K562 (cell line): ENCODE data around the gene SDC3. TPM values are rescaled to one million over a fixed set of nuclear protein-coding genes. Genes with fewer than 3 reads are reported as not detected.

Experiments
- BCOR ChIP-seq: fragments of 450-650 bp; IDR thresholded peaks from 2 replicates; pipeline ENCODE4 v1.6.1; 2016
- DMBX1 ChIP-seq: fragments of 250-450 bp; sonication (Bioruptor Pico); IDR thresholded peaks from 2 replicates; pipeline ENCODE4 v1.8.0; 2022; ENCODE audit warnings: inconsistent platforms, mild to moderate bottlenecking, moderate library complexity, borderline replicate concordance
- FIP1L1 ChIP-seq: fragments of 200-400 bp; formaldehyde crosslinking; IDR thresholded peaks from 2 replicates; pipeline ENCODE4 v1.6.1; 2018; ENCODE audit warnings: mild to moderate bottlenecking, low read depth, low read length; ENCODE audit not compliant: poor library complexity, severe bottlenecking
- FOS ChIP-seq: IDR thresholded peaks from 3 replicates; pipeline ENCODE4 v1.6.1; 2011; ENCODE audit not compliant: insufficient read length; ENCODE audit errors: extremely low read depth
- FOXO4 ChIP-seq: fragments of 450-650 bp; formaldehyde crosslinking; IDR thresholded peaks from 2 replicates; pipeline ENCODE4 v1.4.0; 2020; ENCODE audit warnings: mild to moderate bottlenecking, moderate library complexity
- KDM1A ChIP-seq, 2 experiments: fragments of 450-650 bp; IDR thresholded peaks; 2 replicates each; pipeline ENCODE4 v1.6.1; 2016; ENCODE audit warnings: mild to moderate bottlenecking in 2 of 2
- NR0B1 ChIP-seq: fragments of 450-650 bp; IDR thresholded peaks from one replicate; pipeline ENCODE4 v1.6.1; 2018; ENCODE audit warnings: mild to moderate bottlenecking, moderate library complexity; ENCODE audit not compliant: partially characterized antibody
- ZBTB7A ChIP-seq: IDR thresholded peaks from 2 replicates; pipeline ENCODE4 v1.6.1; 2011; ENCODE audit warnings: low read depth, mild to moderate bottlenecking, low read length, moderate library complexity, borderline replicate concordance; ENCODE audit not compliant: control insufficient read depth
- polyA plus RNA-seq, 8 experiments: library from polyadenylated mRNA; depleted of rRNA in 4 of 8; stranded (reverse) in 5 of 8; unstranded in 3 of 8; fragments of >200 nt; fragmentation: Nextera tagmentation in 2 of 8; fragmentation: Illumina TruSeq in 1 of 8; extraction: Ambion mirVana in 2 of 8; extraction: Trizol in 1 of 8; gene quantifications; 2 replicates each; pipeline versions ENCODE4 v1.2.1 to v1.2.3, GENCODE V29; 2011 to 2014; ENCODE audit warnings: inconsistent platforms in 1 of 8, missing spikeins in 1 of 8
- total RNA-seq, 7 experiments: library from RNA; depleted of rRNA in 6 of 7; stranded (reverse); fragments of >200 nt in 6 of 7; fragmentation: Illumina TruSeq in 2 of 7; extraction: Trizol in 2 of 7; gene quantifications; 2 replicates each; pipeline versions ENCODE4 v1.2.1 to v1.2.3, GENCODE V29; 2011 to 2021; ENCODE audit warnings: low replicate concordance in 1 of 7
- TF ChIP-seq, protein P1 (sequence below), 2 experiments: IDR thresholded peaks in 1 of 2; conservative IDR thresholded peaks in 1 of 2; 2 replicates each; pipeline ENCODE4 v1.6.1; 2016; ENCODE audit warnings: low read depth in 2 of 2, mild to moderate bottlenecking in 1 of 2, missing compliant biosample characterization in 1 of 2, missing genetic modification characterization in 1 of 2, moderate library complexity in 1 of 2
- TF ChIP-seq, protein P2 (sequence below): fragments of 200-800 bp; sonication (Bioruptor generic); IDR thresholded peaks from 2 replicates; pipeline ENCODE4 v1.6.1; 2017; ENCODE audit warnings: missing genetic modification characterization, missing compliant biosample characterization

Gene SDC3
- total and polyA plus RNA-seq, 9 of the 15 experiments (the other 6 are each of a cell fraction or from before 2014, with no cell fraction given): 0.38 to 44.1 (median 12.1) TPM

DNA sequence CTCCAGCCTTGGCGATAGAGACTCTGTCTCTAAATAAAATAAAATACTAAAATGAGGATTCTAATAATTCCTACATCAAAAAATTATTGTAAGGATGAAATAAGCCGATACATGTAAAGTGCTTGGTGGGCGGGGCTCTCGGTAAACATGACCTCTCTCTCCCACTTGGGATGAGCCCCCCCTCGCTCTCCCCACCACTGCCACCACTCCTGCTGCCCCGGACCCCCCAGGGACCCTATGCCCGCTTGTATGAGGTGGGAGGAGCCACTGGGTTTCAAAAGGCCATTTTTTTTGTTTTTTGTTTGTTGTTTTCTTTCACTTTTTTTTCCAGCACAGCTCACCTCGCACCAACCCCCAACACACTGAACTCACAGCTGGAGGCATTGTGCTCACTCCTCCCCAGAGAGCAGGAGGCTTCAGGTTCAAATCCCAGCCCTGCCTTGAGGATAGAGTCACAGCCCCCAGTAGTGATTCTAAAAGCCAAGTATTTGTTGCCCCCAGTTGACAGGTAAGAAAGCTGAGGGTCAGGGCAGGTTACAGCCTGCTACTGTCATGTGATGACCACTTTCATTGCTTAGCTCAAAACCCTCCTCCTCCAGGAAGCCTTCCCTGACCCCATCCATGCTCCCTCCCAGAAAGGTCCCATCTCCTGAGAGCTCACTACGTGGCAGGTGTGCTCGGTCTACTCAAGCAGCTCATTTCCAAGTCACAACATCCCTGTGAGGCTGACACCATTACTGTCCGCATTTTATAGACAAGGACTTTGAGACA is 4.2 kb downstream of the SDC3 start (continued):
- TF ChIP-seq FOS (no peak), BCOR (peak; percentile 77; the same call in 1 of the 2 replicates), FOXO4 (no peak), KDM1A (IDR thresholded peaks at IDR 0.05) (peak in 1 of 2 experiments; percentile 38; a peak in 2 of 4 replicates), ZBTB7A (peak; percentile 74), DMBX1 (no peak), FIP1L1 (no peak), NR0B1 (no peak)
- TF ChIP-seq, protein P1, sequence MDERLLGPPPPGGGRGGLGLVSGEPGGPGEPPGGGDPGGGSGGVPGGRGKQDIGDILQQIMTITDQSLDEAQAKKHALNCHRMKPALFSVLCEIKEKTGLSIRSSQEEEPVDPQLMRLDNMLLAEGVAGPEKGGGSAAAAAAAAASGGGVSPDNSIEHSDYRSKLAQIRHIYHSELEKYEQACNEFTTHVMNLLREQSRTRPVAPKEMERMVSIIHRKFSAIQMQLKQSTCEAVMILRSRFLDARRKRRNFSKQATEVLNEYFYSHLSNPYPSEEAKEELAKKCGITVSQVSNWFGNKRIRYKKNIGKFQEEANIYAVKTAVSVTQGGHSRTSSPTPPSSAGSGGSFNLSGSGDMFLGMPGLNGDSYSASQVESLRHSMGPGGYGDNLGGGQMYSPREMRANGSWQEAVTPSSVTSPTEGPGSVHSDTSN (CRISPR knock-in tag; IDR thresholded peaks at IDR 0.05; ENCODE audit: low read depth): no peak
- TF ChIP-seq, protein P1 (tag; conservative IDR thresholded peaks at IDR 0.05; ENCODE audit: low read depth): no peak
- TF ChIP-seq, protein P2, sequence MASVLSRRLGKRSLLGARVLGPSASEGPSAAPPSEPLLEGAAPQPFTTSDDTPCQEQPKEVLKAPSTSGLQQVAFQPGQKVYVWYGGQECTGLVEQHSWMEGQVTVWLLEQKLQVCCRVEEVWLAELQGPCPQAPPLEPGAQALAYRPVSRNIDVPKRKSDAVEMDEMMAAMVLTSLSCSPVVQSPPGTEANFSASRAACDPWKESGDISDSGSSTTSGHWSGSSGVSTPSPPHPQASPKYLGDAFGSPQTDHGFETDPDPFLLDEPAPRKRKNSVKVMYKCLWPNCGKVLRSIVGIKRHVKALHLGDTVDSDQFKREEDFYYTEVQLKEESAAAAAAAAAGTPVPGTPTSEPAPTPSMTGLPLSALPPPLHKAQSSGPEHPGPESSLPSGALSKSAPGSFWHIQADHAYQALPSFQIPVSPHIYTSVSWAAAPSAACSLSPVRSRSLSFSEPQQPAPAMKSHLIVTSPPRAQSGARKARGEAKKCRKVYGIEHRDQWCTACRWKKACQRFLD (CRISPR knock-in tag): no peak
